ENCODE measurements around the gene YEATS2.

DNA sequence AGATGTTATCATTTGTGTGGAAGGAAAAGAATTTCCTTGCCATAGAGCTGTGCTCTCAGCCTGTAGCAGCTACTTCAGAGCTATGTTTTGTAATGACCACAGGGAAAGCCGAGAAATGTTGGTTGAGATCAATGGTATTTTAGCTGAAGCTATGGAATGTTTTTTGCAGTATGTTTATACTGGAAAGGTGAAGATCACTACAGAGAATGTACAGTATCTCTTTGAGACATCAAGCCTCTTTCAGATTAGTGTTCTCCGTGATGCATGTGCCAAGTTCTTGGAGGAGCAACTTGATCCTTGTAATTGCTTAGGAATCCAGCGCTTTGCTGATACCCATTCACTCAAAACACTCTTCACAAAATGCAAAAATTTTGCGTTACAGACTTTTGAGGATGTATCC lies 47.0 kb upstream of the YEATS2 start:
- TF ChIP-seq, protein P1, sequence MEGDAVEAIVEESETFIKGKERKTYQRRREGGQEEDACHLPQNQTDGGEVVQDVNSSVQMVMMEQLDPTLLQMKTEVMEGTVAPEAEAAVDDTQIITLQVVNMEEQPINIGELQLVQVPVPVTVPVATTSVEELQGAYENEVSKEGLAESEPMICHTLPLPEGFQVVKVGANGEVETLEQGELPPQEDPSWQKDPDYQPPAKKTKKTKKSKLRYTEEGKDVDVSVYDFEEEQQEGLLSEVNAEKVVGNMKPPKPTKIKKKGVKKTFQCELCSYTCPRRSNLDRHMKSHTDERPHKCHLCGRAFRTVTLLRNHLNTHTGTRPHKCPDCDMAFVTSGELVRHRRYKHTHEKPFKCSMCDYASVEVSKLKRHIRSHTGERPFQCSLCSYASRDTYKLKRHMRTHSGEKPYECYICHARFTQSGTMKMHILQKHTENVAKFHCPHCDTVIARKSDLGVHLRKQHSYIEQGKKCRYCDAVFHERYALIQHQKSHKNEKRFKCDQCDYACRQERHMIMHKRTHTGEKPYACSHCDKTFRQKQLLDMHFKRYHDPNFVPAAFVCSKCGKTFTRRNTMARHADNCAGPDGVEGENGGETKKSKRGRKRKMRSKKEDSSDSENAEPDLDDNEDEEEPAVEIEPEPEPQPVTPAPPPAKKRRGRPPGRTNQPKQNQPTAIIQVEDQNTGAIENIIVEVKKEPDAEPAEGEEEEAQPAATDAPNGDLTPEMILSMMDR (conservative IDR thresholded peaks at IDR 0.05 in 1 of 2, IDR thresholded peaks at IDR 0.05 in 1 of 2; ENCODE audit: low read depth in 1 of 2, low read length in 2 of 2), result no peak
- no peak for TF ChIP-seq EZH2 (IDR thresholded peaks at IDR 0.05; ENCODE audit: low read length, missing control alignments)
